HCT116 (cell line): ENCODE measurements around the gene PLCL2. TPM values are rescaled to one million over a fixed set of nuclear protein-coding genes. Genes with fewer than 3 reads are reported as not detected.

Experiments
- ATAC-seq: fragments of 200-7000 bp; cut with Tn5 transposase; 2 replicates; pipeline ENCODE4 v1.9.1; 2020; ENCODE audit warnings: mild to moderate bottlenecking, moderate library complexity
- BruUV-seq: library from RNA; stranded (reverse); fragments of 400-500 nt; replicated peaks from 2 replicates; lab custom pipeline; 2021; lab: Mats Ljungman, UMichigan
- CTCF ChIA-PET: fragments of 300-600 bp; sonication (Branson Sonifier 250); formaldehyde crosslinking; loops from one replicate; lab custom pipeline; 2021; ENCODE audit warnings: antibody characterized with exemption; lab: Charles Lee
- POLR2A ChIA-PET: fragments of 300-600, 350-600 bp; sonication (Branson Sonifier 250); formaldehyde crosslinking; loops from one replicate; lab custom pipeline; 2021; ENCODE audit warnings: antibody characterized with exemption; lab: Charles Lee
- RAD21 ChIA-PET, 2 experiments: fragments of 300-600 bp; sonication (Branson Sonifier 250); formaldehyde crosslinking; loops; one replicate each; lab custom pipeline; 2023; ENCODE audit warnings: low total read pairs in 2 of 2; ENCODE audit not compliant: uncharacterized antibody in 2 of 2, unreplicated experiment in 2 of 2, low non-redundant PET in 1 of 2; lab: Charles Lee
- DNase-seq: peaks from one replicate; pipeline ENCODE4 v3.0.0-alpha.2; 2010; ENCODE audit warnings: low read depth, low spot score
- H2AFZ ChIP-seq: fragments of 200-600 bp; shearing (Covaris generic), sonication (generic); 2 replicates; pipeline ENCODE4 v1.6.1; 2017; ENCODE audit warnings: low read depth, mixed run types, mixed read lengths, antibody characterized with exemption, low read length; ENCODE audit not compliant: poor library complexity, severe bottlenecking
- H3K27ac ChIP-seq: 2 replicates; pipeline ENCODE4 v1.5.1; 2012; ENCODE audit warnings: low read depth, low read length
- H3K27me3 ChIP-seq: fragments of 200-600 bp; sonication (generic); 2 replicates; pipeline ENCODE4 v1.6.1; 2016; ENCODE audit warnings: mixed run types, low read length, mixed read lengths; ENCODE audit not compliant: insufficient read depth
- H3K36me3 ChIP-seq, 2 experiments: fragments of 200-500 bp in 1 of 2; fragments of 200-600 bp in 1 of 2; sonication (Bioruptor generic) in 1 of 2; sonication (generic) in 1 of 2; 2 replicates each; pipeline versions ENCODE4 v1.5.1 to v1.6.1; 2014 to 2016; ENCODE audit warnings: low read length in 2 of 2, inconsistent platforms in 1 of 2, mixed read lengths in 1 of 2, mixed run types in 1 of 2; ENCODE audit not compliant: insufficient read depth in 2 of 2, control insufficient read depth in 1 of 2
- H3K4me1 ChIP-seq, 2 experiments: fragments of 200-600 bp in 1 of 2; sonication (generic) in 1 of 2; 2 replicates each; pipeline versions ENCODE4 v1.5.1 to v1.6.1; 2012 to 2017; ENCODE audit warnings: low read length in 2 of 2, inconsistent platforms in 1 of 2, mild to moderate bottlenecking in 1 of 2, mixed read lengths in 1 of 2, mixed run types in 1 of 2, moderate library complexity in 1 of 2; ENCODE audit not compliant: insufficient read depth in 2 of 2, control insufficient read depth in 1 of 2
- H3K4me2 ChIP-seq: fragments of 200-600 bp; sonication (generic); 2 replicates; pipeline ENCODE4 v1.6.1; 2017; ENCODE audit warnings: mixed run types, low read length, mixed read lengths
- H3K4me3 ChIP-seq, 2 experiments: fragments of 200-600 bp in 1 of 2; sonication (generic) in 1 of 2; replicated peaks in 1 of 2; 2 replicates each; pipeline ENCODE4 v1.5.1; 2011 to 2016; ENCODE audit warnings: low read length in 2 of 2, control low read depth in 1 of 2, low read depth in 1 of 2, mild to moderate bottlenecking in 1 of 2, mixed read lengths in 1 of 2, mixed run types in 1 of 2
- H3K79me2 ChIP-seq: fragments of 200-600 bp; sonication (generic); 2 replicates; pipeline ENCODE4 v1.6.1; 2017; ENCODE audit warnings: mild to moderate bottlenecking, mixed run types, low read length, moderate library complexity, mixed read lengths; ENCODE audit not compliant: insufficient read depth
- H3K9ac ChIP-seq: fragments of 200-600 bp; sonication (generic); 2 replicates; pipeline ENCODE4 v1.6.1; 2016; ENCODE audit warnings: low read length, mixed read lengths
- H3K9me2 ChIP-seq: fragments of 200-600 bp; sonication (generic), shearing (Covaris generic); 2 replicates; pipeline ENCODE4 v1.6.1; 2017; ENCODE audit warnings: mixed run types, mild to moderate bottlenecking, moderate library complexity; ENCODE audit not compliant: insufficient read depth
- H3K9me3 ChIP-seq, 2 experiments: fragments of 200-500 bp in 1 of 2; fragments of 200-600 bp in 1 of 2; sonication (Bioruptor generic) in 1 of 2; sonication (generic) in 1 of 2; 2 replicates each; pipeline ENCODE4 v1.6.1; 2014 to 2017; ENCODE audit warnings: low read length in 2 of 2, mixed read lengths in 2 of 2, inconsistent platforms in 1 of 2, low read depth in 1 of 2, mild to moderate bottlenecking in 1 of 2, mixed run types in 1 of 2, moderate library complexity in 1 of 2; ENCODE audit not compliant: control insufficient read depth in 1 of 2, insufficient read depth in 1 of 2
- H4K20me1 ChIP-seq: fragments of 200-600 bp; sonication (generic), shearing (Covaris generic); 2 replicates; pipeline ENCODE4 v1.6.1; 2017; ENCODE audit warnings: mixed run types, mild to moderate bottlenecking, moderate library complexity; ENCODE audit not compliant: insufficient read depth
- CEBPB ChIP-seq: IDR thresholded peaks from 2 replicates; pipeline ENCODE4 v1.6.1; 2012; ENCODE audit warnings: low read depth
- ELF1 ChIP-seq: IDR thresholded peaks from 2 replicates; pipeline ENCODE4 v1.6.1; 2012; ENCODE audit warnings: low read depth, borderline replicate concordance
- EZH2 ChIP-seq: fragments of 200-600 bp; sonication (generic); IDR thresholded peaks from 2 replicates; pipeline ENCODE4 v1.6.1; 2017; ENCODE audit warnings: antibody characterized with exemption, mixed run types
- FOSL1 ChIP-seq: IDR thresholded peaks from 2 replicates; pipeline ENCODE4 v1.6.1; 2012; ENCODE audit warnings: low read depth
- JUND ChIP-seq: IDR thresholded peaks from 2 replicates; pipeline ENCODE4 v1.6.1; 2012
- POLR2A ChIP-seq: IDR thresholded peaks from 2 replicates; pipeline ENCODE4 v1.7.0; 2011; ENCODE audit warnings: borderline replicate concordance; ENCODE audit not compliant: insufficient read depth, insufficient read length; ENCODE audit errors: extremely low read depth
- POLR2AphosphoS5 ChIP-seq: IDR thresholded peaks from 2 replicates; pipeline ENCODE4 v1.6.1; 2011; ENCODE audit warnings: mild to moderate bottlenecking, low read depth, low read length, moderate library complexity
- SRF ChIP-seq: IDR thresholded peaks from 2 replicates; pipeline ENCODE4 v1.6.1; 2012; ENCODE audit warnings: low read depth
- YY1 ChIP-seq: IDR thresholded peaks from 2 replicates; pipeline ENCODE4 v1.6.1; 2011; ENCODE audit warnings: low read length, low read depth, moderate library complexity, mild to moderate bottlenecking; ENCODE audit not compliant: insufficient replicate concordance; ENCODE audit errors: extremely low read depth
- intact Hi-C: fragments of 100-400 bp; cut with micrococcal nuclease; formaldehyde crosslinking; loops from 2 replicates; pipeline ENCODE4 v1.10.0; 2022
- total RNA-seq: library from RNA; stranded (reverse); gene quantifications from one replicate; pipeline ENCODE4 v1.2.1, GENCODE V29; 2021; ENCODE audit not compliant: unreplicated experiment
- TF ChIP-seq, protein P1 (sequence below): IDR thresholded peaks from 2 replicates; pipeline ENCODE4 v1.6.1; 2011; ENCODE audit warnings: mild to moderate bottlenecking, low read length, moderate library complexity; ENCODE audit not compliant: insufficient replicate concordance; ENCODE audit errors: extremely low read depth
- TF ChIP-seq, protein P2 (sequence below): IDR thresholded peaks from 2 replicates; pipeline ENCODE4 v1.6.1; 2012; ENCODE audit warnings: low read depth
- TF ChIP-seq, protein P3 (sequence below): IDR thresholded peaks from 2 replicates; pipeline ENCODE4 v1.6.1; 2012
- TF ChIP-seq, protein P4 (sequence below): IDR thresholded peaks from 2 replicates; pipeline ENCODE4 v1.6.1; 2012

PLCL2 gene
- total RNA-seq, 1 experiment from 2014 or later, result 2.2 TPM

DNA sequence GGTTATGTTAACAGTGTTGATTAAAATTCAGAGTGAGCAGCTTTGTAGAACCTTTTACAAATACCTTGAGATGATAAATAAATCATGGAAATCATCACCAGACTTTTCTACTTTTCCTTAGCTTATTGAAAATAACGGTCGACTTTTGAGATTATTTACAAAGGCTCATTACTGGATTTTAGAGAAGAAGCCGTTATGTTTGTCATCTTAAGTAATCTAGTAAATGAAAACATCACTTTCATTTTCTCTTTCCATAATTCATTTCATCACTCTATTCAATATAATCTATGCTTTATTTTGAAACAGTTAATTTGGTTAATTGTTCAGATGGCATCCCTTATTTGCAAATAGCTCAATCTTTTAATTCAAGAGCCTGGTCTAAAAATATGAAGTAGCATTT is 3.6 kb downstream of the PLCL2 start (continued):
- TF ChIP-seq, protein P1, sequence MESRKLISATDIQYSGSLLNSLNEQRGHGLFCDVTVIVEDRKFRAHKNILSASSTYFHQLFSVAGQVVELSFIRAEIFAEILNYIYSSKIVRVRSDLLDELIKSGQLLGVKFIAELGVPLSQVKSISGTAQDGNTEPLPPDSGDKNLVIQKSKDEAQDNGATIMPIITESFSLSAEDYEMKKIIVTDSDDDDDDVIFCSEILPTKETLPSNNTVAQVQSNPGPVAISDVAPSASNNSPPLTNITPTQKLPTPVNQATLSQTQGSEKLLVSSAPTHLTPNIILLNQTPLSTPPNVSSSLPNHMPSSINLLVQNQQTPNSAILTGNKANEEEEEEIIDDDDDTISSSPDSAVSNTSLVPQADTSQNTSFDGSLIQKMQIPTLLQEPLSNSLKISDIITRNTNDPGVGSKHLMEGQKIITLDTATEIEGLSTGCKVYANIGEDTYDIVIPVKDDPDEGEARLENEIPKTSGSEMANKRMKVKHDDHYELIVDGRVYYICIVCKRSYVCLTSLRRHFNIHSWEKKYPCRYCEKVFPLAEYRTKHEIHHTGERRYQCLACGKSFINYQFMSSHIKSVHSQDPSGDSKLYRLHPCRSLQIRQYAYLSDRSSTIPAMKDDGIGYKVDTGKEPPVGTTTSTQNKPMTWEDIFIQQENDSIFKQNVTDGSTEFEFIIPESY, result no peak
- TF ChIP-seq POLR2AphosphoS5, result no peak
- no peak for TF ChIP-seq EZH2
- TF ChIP-seq FOSL1, result no peak
- TF ChIP-seq CEBPB, result no peak

DNA sequence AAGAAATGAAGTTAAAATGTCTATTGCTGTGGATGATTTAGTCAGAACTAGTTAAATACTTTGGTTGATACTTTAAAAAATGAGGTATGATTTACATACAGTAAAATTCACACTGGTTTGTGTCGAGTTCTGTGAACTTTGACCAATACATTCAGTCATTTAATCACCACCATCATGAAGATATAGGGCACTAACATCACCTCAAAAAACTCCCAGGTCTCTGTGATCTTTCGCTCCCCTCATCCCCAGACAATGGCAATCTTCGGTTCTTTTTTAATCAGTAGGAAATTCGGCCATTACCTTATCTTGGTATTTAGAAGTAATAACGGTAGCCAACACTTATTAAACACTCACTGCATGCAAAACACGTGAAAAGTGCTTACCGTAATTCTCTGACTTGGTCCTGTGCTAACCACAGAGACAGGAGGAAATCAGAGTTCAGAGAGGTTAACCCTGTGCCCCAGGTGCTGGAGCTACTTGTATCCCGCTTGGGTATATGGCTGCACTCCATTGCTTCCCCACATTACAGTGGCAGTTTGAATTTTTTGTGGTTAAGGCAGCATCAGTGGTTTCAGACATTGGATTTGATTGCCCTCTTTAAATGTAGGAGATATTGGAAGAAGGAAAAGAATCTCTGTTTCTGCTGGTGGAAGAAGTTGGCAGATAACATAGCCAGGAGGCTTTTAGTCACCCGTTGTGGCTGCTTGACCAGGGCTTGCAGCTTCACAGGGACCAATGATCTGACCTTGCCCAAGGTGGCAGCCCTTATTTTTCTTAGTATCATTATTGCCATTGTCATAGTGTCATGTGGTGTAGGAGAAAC is 4.2 kb downstream of the PLCL2 start:
- no peaks in the 10 kb centered on the region for H3K9me3 ChIP-seq
- H3K36me3 ChIP-seq, result no peaks in the 10 kb centered on the region
- ChIA-PET RAD21 (no interaction called here), POLR2A (no interaction called here)
- H3K4me1 ChIP-seq, result peaks cover 0 to 11% of the 10 kb centered on the region in 2 experiments; a peak in 2 of 4 replicates
- H2AFZ ChIP-seq, result no peak overlapping the region
- H3K9me2 ChIP-seq, result no peaks in the 10 kb centered on the region
- intact Hi-C loops, result loop anchor here (10.0 kb wide), 1 partner anchor 146 kb away; no protein-coding TSS in a partner anchor
- H3K4me2 ChIP-seq, result no peak overlapping the region
- BruUV-seq, result no TSS peak
- TF ChIP-seq POLR2A, result no peak
- no peak for TF ChIP-seq EZH2
- TF ChIP-seq, protein P1, result no peak
- TF ChIP-seq, protein P2, sequence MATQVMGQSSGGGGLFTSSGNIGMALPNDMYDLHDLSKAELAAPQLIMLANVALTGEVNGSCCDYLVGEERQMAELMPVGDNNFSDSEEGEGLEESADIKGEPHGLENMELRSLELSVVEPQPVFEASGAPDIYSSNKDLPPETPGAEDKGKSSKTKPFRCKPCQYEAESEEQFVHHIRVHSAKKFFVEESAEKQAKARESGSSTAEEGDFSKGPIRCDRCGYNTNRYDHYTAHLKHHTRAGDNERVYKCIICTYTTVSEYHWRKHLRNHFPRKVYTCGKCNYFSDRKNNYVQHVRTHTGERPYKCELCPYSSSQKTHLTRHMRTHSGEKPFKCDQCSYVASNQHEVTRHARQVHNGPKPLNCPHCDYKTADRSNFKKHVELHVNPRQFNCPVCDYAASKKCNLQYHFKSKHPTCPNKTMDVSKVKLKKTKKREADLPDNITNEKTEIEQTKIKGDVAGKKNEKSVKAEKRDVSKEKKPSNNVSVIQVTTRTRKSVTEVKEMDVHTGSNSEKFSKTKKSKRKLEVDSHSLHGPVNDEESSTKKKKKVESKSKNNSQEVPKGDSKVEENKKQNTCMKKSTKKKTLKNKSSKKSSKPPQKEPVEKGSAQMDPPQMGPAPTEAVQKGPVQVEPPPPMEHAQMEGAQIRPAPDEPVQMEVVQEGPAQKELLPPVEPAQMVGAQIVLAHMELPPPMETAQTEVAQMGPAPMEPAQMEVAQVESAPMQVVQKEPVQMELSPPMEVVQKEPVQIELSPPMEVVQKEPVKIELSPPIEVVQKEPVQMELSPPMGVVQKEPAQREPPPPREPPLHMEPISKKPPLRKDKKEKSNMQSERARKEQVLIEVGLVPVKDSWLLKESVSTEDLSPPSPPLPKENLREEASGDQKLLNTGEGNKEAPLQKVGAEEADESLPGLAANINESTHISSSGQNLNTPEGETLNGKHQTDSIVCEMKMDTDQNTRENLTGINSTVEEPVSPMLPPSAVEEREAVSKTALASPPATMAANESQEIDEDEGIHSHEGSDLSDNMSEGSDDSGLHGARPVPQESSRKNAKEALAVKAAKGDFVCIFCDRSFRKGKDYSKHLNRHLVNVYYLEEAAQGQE, result no peak
- TF ChIP-seq ELF1, result no peak
- TF ChIP-seq, protein P3, sequence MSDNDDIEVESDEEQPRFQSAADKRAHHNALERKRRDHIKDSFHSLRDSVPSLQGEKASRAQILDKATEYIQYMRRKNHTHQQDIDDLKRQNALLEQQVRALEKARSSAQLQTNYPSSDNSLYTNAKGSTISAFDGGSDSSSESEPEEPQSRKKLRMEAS, result no peak
- TF ChIP-seq YY1, result no peak
- no peak for TF ChIP-seq SRF
- TF ChIP-seq, protein P4, sequence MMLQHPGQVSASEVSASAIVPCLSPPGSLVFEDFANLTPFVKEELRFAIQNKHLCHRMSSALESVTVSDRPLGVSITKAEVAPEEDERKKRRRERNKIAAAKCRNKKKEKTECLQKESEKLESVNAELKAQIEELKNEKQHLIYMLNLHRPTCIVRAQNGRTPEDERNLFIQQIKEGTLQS, result no peak
- no peak for TF ChIP-seq JUND
- TF ChIP-seq, all 23 proteins: peak for 0
- Histone ChIP-seq H3K27ac (no peak overlapping the region), H3K4me3 (no peak overlapping the region), H3K9ac (no peak overlapping the region), H4K20me1 (no peaks in the 10 kb centered on the region), H3K79me2 (no peaks in the 10 kb centered on the region), H3K27me3 (no peaks in the 10 kb centered on the region)
- CTCF ChIA-PET, result no interaction called here
- DNase-seq, result no peak
- no peak for ATAC-seq
